ENCODE results near the gene GPC1. TPM values are rescaled to one million over a fixed set of nuclear protein-coding genes. Genes with fewer than 3 reads are reported as not detected.

GPC1 gene
- total and polyA plus RNA-seq, 2 experiments from 2014 or later, result 9.0 to 46.2 TPM

DNA sequence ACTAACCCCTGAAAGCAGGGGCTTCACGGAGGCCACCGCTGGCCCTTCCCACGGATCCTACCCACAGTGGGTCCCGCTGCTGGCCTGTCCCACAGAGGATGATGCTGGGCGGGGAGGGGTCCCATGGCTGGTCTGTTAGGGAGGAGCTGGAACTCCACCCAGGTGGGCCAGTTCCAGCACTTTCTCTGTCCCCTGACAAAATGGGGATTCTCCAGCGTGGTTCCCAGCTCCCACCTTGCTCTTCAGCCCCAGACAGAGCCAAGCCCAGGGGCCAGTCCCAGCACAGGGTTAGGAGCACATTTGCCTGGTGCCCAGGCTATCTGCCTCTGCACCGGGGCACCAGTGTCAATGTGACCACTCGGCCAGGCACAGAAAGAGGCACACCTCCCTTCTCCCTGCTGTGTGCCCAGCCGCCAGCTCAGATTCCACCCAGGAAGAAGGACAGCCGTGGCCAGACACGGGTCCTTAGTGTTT, 72.4 kb downstream of the GPC1 start:
- H3K4me3 Mint-ChIP-seq, result no peak overlapping the region
- no peaks in the 10 kb centered on the region for H3K27me3 ChIP-seq (ENCODE audit: insufficient read depth)
- H3K79me2 ChIP-seq (replicated peaks; ENCODE audit: insufficient read depth), result no peaks in the 10 kb centered on the region
- ATAC-seq (no peak), DNase-seq (ENCODE audit: low spot score) (no peak)
- H3K27ac ChIP-seq (ENCODE audit: low read depth), result no peak overlapping the region
- no peaks in the 10 kb centered on the region for H3K9me3 Mint-ChIP-seq
- H3K4me2 ChIP-seq, result no peak overlapping the region
- H3K36me3 Mint-ChIP-seq (ENCODE audit: low read depth), result no peaks in the 10 kb centered on the region
- no peaks in the 10 kb centered on the region for H3F3A ChIP-seq (replicated peaks; ENCODE audit: low read depth)
- H4K20me1 ChIP-seq (replicated peaks; ENCODE audit: insufficient read depth), result no peaks in the 10 kb centered on the region
- no peak overlapping the region for H3K4me3 ChIP-seq
- no peak overlapping the region for H2AFZ ChIP-seq
- no peaks in the 10 kb centered on the region for H3K4me1 ChIP-seq (ENCODE audit: insufficient read depth)
- H3K27me3 Mint-ChIP-seq (ENCODE audit: insufficient read depth, low read depth, poor library complexity), result peaks cover 6% of the 10 kb centered on the region
- H3K4me1 Mint-ChIP-seq, result no peaks in the 10 kb centered on the region; the same call in 2 of the 3 replicates
- H3K9me2 ChIP-seq (ENCODE audit: insufficient read depth), result 0 out of 2 replicates have a peak, but pooled peaks cover 4% of the 10 kb centered on the region
- no peaks in the 10 kb centered on the region for H3K36me3 ChIP-seq (ENCODE audit: insufficient read depth)
- no peak overlapping the region for H3K27ac Mint-ChIP-seq
- TF ChIP-seq EZH2 (IDR thresholded peaks at IDR 0.05; ENCODE audit: low read depth, unreplicated experiment) (no peak), ZNF114 (CRISPR knock-in tag; IDR thresholded peaks at IDR 0.05) (no peak), CREB1 (CRISPR knock-in tag; IDR thresholded peaks at IDR 0.05; ENCODE audit: low read depth) (no peak), JUNB (IDR thresholded peaks at IDR 0.05; ENCODE audit: unreplicated experiment) (no peak), POLR2AphosphoS5 (IDR thresholded peaks at IDR 0.05; ENCODE audit: low read depth) (no peak), STAT1 (IDR thresholded peaks at IDR 0.05; ENCODE audit: unreplicated experiment) (no peak), NANOG (IDR thresholded peaks at IDR 0.05; ENCODE audit: borderline replicate concordance) (no peak), ZNF331 (CRISPR knock-in tag; IDR thresholded peaks at IDR 0.05; ENCODE audit: low read depth) (no peak)
- TF ChIP-seq, protein P1, sequence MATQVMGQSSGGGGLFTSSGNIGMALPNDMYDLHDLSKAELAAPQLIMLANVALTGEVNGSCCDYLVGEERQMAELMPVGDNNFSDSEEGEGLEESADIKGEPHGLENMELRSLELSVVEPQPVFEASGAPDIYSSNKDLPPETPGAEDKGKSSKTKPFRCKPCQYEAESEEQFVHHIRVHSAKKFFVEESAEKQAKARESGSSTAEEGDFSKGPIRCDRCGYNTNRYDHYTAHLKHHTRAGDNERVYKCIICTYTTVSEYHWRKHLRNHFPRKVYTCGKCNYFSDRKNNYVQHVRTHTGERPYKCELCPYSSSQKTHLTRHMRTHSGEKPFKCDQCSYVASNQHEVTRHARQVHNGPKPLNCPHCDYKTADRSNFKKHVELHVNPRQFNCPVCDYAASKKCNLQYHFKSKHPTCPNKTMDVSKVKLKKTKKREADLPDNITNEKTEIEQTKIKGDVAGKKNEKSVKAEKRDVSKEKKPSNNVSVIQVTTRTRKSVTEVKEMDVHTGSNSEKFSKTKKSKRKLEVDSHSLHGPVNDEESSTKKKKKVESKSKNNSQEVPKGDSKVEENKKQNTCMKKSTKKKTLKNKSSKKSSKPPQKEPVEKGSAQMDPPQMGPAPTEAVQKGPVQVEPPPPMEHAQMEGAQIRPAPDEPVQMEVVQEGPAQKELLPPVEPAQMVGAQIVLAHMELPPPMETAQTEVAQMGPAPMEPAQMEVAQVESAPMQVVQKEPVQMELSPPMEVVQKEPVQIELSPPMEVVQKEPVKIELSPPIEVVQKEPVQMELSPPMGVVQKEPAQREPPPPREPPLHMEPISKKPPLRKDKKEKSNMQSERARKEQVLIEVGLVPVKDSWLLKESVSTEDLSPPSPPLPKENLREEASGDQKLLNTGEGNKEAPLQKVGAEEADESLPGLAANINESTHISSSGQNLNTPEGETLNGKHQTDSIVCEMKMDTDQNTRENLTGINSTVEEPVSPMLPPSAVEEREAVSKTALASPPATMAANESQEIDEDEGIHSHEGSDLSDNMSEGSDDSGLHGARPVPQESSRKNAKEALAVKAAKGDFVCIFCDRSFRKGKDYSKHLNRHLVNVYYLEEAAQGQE (IDR thresholded peaks at IDR 0.05; ENCODE audit: unreplicated experiment), result no peak
- TF ChIP-seq, protein P2, sequence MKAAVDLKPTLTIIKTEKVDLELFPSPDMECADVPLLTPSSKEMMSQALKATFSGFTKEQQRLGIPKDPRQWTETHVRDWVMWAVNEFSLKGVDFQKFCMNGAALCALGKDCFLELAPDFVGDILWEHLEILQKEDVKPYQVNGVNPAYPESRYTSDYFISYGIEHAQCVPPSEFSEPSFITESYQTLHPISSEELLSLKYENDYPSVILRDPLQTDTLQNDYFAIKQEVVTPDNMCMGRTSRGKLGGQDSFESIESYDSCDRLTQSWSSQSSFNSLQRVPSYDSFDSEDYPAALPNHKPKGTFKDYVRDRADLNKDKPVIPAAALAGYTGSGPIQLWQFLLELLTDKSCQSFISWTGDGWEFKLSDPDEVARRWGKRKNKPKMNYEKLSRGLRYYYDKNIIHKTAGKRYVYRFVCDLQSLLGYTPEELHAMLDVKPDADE (IDR thresholded peaks at IDR 0.05), result no peak
- TF ChIP-seq, protein P3, sequence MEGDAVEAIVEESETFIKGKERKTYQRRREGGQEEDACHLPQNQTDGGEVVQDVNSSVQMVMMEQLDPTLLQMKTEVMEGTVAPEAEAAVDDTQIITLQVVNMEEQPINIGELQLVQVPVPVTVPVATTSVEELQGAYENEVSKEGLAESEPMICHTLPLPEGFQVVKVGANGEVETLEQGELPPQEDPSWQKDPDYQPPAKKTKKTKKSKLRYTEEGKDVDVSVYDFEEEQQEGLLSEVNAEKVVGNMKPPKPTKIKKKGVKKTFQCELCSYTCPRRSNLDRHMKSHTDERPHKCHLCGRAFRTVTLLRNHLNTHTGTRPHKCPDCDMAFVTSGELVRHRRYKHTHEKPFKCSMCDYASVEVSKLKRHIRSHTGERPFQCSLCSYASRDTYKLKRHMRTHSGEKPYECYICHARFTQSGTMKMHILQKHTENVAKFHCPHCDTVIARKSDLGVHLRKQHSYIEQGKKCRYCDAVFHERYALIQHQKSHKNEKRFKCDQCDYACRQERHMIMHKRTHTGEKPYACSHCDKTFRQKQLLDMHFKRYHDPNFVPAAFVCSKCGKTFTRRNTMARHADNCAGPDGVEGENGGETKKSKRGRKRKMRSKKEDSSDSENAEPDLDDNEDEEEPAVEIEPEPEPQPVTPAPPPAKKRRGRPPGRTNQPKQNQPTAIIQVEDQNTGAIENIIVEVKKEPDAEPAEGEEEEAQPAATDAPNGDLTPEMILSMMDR (conservative IDR thresholded peaks at IDR 0.05; ENCODE audit: low read depth in 2 of 2), result no peak
- TF ChIP-seq, protein P4, sequence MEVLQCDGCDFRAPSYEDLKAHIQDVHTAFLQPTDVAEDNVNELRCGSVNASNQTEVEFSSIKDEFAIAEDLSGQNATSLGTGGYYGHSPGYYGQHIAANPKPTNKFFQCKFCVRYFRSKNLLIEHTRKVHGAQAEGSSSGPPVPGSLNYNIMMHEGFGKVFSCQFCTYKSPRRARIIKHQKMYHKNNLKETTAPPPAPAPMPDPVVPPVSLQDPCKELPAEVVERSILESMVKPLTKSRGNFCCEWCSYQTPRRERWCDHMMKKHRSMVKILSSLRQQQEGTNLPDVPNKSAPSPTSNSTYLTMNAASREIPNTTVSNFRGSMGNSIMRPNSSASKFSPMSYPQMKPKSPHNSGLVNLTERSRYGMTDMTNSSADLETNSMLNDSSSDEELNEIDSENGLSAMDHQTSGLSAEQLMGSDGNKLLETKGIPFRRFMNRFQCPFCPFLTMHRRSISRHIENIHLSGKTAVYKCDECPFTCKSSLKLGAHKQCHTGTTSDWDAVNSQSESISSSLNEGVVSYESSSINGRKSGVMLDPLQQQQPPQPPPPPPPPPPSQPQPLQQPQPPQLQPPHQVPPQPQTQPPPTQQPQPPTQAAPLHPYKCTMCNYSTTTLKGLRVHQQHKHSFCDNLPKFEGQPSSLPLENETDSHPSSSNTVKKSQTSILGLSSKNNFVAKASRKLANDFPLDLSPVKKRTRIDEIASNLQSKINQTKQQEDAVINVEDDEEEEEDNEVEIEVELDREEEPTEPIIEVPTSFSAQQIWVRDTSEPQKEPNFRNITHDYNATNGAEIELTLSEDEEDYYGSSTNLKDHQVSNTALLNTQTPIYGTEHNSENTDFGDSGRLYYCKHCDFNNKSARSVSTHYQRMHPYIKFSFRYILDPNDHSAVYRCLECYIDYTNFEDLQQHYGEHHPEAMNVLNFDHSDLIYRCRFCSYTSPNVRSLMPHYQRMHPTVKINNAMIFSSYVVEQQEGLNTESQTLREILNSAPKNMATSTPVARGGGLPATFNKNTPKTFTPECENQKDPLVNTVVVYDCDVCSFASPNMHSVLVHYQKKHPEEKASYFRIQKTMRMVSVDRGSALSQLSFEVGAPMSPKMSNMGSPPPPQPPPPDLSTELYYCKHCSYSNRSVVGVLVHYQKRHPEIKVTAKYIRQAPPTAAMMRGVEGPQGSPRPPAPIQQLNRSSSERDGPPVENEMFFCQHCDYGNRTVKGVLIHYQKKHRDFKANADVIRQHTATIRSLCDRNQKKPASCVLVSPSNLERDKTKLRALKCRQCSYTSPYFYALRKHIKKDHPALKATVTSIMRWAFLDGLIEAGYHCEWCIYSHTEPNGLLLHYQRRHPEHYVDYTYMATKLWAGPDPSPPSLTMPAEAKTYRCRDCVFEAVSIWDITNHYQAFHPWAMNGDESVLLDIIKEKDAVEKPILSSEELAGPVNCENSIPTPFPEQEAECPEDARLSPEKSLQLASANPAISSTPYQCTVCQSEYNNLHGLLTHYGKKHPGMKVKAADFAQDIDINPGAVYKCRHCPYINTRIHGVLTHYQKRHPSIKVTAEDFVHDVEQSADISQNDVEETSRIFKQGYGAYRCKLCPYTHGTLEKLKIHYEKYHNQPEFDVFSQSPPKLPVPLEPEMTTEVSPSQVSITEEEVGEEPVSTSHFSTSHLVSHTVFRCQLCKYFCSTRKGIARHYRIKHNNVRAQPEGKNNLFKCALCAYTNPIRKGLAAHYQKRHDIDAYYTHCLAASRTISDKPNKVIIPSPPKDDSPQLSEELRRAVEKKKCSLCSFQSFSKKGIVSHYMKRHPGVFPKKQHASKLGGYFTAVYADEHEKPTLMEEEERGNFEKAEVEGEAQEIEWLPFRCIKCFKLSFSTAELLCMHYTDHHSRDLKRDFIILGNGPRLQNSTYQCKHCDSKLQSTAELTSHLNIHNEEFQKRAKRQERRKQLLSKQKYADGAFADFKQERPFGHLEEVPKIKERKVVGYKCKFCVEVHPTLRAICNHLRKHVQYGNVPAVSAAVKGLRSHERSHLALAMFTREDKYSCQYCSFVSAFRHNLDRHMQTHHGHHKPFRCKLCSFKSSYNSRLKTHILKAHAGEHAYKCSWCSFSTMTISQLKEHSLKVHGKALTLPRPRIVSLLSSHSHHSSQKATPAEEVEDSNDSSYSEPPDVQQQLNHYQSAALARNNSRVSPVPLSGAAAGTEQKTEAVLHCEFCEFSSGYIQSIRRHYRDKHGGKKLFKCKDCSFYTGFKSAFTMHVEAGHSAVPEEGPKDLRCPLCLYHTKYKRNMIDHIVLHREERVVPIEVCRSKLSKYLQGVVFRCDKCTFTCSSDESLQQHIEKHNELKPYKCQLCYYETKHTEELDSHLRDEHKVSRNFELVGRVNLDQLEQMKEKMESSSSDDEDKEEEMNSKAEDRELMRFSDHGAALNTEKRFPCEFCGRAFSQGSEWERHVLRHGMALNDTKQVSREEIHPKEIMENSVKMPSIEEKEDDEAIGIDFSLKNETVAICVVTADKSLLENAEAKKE (CRISPR knock-in tag; IDR thresholded peaks at IDR 0.05), result no peak
